Measurements from ENCODE around the gene ZNF398.
A peak's percentile ranks its signal among the peaks of the same experiment; 100 is the strongest.

Gene ZNF398

DNA sequence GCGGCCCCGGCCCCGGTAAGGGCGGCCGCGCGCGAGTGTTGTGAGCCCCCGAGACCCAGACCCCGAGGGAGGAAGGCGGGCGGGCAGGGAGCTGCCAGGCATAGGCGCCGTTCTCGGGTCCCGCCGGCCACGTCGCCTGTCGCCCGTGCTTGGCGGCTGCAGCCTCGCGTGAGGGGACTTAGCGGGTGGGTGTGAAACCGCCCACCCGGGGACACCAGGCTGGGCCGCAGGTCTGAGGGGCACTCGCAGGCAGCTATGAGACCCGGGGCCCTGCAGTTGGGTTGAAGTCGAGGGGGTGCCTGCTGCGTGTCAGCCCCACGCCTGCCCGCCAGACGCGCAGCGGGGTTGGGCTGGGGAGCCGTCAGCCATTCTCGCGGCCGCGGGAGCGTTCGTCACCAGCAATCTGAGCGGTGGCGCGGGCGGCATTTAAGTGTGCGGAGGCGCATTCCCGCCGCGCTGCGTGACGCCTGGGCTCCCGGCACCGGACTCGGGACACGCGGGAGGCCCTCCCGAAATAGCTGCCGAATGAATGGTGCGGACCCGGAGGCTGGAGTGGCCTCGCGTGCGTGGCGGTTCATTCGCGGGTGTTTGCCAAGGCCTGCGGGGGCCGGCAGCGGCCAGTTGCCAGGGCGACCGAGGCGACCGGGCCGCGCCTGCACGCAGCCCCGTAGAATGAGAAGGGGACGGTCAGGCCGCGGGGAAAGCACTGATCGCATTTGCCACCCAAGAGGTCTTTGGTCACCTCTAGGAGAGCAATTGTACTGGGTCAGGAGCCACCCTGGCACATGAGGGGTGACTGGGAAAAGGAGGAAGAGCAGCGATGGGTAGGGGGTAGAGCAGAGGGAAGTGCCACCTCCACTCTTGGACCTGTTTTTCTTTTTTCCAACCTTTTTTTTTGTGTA is 750 bp downstream of the ZNF398 start:
- peak; percentile 43 to 45 for DNase-seq (ENCODE audit: low read depth in 1 of 2, low spot score in 1 of 2)

GRCh38 chr7:149150981-149151380 is 3.7 kb downstream of the ZNF398 start:
- DNase-seq (ENCODE audit: low read depth in 1 of 2, low spot score in 1 of 2), result no peak

DNA sequence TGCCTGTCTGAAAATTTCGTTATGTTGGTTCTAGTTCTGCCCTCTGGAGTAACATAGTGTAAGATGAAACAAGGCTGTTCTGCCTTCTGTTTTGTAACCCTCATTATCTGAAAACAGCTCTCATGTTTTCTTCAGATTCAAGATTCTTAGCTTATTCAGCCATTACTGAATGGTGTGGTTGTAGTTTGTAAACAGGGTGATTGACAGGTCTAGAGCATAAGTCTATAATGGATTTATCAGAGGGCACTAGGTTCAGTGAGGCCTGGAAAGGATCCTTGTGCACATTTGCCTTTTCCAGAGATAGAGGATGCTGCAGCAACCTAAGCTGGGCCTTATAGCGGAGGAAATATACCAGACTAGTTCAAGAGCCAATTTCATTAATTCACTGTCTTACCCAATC is 6.1 kb downstream of the ZNF398 start:
- no peak for DNase-seq (ENCODE audit: low read depth in 1 of 2, low spot score in 1 of 2)

DNA sequence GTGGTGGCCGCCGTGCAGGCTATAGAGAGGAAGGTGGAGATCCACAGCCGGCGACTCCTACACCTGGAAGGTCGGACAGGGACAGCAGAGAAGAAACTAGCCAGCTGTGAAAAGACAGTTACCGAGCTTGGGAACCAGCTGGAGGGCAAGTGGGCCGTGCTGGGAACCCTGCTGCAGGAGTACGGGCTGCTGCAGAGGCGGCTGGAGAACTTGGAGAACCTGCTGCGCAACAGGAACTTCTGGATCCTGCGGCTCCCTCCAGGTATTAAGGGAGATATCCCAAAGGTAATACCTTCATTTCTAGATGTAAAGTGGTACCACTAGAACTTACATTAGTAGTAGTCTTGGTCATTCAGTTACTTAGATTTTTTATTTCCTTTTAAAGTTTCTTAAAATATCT is 6.8 kb downstream of the ZNF398 start:
- no peak for DNase-seq (ENCODE audit: low read depth in 1 of 2, low spot score in 1 of 2)

DNA sequence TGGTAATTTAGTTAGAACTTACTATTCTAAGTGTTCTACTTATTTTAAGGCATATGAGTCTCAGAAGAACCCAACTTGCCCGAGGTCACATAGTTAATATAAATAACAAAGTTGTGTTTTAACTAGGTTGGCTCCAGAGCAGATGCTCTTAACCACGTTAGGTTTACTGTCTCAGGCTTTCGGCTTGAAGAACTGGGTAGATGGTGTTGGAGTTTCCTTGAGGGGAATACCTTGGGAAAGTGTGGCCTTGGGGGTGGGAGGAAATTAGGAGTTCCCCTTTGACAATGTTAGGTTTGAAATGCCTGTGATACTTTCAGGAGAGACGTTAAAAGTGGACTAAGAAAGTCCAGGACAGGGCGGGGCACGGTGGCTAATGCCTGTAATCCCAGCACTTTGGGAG is 9.6 kb downstream of the ZNF398 start:
- no peak for DNase-seq (ENCODE audit: low read depth in 1 of 2, low spot score in 1 of 2)

GRCh38 chr7:149161241-149161848 is 14.1 kb downstream of the ZNF398 start:
- no peak for DNase-seq (ENCODE audit: low read depth in 1 of 2, low spot score in 1 of 2)

DNA sequence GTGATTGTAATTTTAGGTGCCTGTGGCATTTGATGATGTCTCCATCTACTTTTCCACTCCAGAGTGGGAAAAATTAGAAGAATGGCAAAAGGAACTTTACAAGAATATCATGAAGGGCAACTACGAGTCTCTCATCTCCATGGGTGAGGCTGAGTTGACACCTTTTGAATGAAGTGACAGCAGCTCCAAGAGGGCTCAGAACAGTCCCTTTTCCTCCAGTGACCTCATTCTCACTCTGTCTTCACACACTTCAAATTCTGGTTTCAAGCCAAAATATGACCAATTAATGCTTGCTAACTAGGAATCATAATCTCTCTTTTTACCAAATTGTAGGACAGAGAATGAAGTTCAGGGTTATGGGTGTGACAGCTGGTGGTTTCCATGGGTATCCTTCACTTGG is 18.9 kb downstream of the ZNF398 start:
- no peak for DNase-seq (ENCODE audit: low read depth in 1 of 2, low spot score in 1 of 2)

- DNase-seq (ENCODE audit: low read depth in 1 of 2, low spot score in 1 of 2), result no peak
These were observed 19.5 kb downstream of the ZNF398 start for GRCh38 chr7:149166630-149167352.

GRCh38 chr7:149171892-149172533 is 24.8 kb downstream of the ZNF398 start:
- DNase-seq (ENCODE audit: low read depth in 1 of 2, low spot score in 1 of 2), result no peak

DNA sequence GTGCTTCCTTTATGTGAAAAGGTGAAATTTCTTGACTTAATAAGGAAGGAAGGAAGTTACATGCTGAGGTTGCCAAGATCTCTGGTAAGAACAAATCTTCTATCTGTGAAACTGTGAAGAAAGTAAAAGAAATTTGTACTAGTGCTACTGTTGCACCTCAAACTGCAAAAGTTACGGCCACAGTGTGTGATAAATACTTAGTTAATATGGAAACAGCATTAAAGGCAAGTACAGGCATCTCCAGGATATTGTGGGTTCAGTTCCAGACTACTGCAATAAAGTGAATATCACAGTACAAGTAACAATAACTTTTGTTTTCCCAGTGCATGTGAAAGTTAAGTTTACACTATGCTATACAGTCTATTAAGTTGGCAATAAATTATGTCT is 25.3 kb downstream of the ZNF398 start:
- DNase-seq (ENCODE audit: low read depth in 1 of 2, low spot score in 1 of 2), result no peak

GRCh38 chr7:149175150-149175549 is 27.9 kb downstream of the ZNF398 start:
- no peak for DNase-seq (ENCODE audit: low read depth in 1 of 2, low spot score in 1 of 2)

DNA sequence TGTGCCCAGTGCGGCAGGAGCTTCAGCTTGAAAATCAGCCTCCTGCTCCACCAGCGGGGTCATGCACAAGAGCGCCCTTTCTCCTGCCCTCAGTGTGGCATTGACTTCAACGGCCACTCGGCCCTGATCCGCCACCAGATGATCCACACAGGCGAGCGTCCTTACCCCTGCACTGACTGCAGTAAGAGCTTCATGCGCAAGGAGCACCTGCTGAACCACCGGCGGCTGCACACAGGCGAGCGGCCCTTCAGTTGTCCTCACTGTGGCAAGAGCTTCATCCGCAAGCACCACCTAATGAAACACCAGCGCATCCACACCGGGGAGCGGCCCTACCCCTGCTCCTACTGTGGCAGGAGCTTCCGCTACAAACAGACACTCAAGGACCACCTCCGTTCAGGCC is 32.0 kb downstream of the ZNF398 start:
- DNase-seq (ENCODE audit: low read depth in 1 of 2, low spot score in 1 of 2), result no peak

- no peak for DNase-seq (ENCODE audit: low read depth in 1 of 2, low spot score in 1 of 2)
These were observed 33.6 kb downstream of the ZNF398 start for GRCh38 chr7:149180722-149181449.

- no peak for DNase-seq (ENCODE audit: low read depth in 1 of 2, low spot score in 1 of 2)
These were observed 34.2 kb downstream of the ZNF398 start for GRCh38 chr7:149181450-149181790.

- DNase-seq (ENCODE audit: low read depth in 1 of 2, low spot score in 1 of 2), result no peak
These were observed 37.0 kb downstream of the ZNF398 start for GRCh38 chr7:149184274-149184673.

DNA sequence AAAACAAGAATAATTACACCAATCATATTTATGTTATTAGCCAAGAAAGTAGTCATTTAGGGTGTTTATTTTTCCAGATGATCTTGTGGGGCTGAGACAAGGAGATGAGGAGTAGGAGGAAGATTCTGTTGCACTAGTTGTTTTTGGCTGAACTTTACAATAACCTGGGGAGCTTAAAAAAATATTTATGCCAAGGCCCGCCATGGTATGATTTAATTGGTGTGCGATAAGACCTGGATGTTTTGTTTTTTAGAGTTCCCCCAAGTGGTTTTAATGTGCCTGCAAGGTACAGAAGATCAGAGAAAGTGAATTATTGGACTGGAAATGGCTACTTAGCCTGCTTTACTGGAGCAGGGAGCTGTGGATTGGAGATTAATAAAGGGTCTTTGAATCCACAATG is 41.0 kb downstream of the ZNF398 start:
- no peak for DNase-seq (ENCODE audit: low read depth in 1 of 2, low spot score in 1 of 2)

- no peak for DNase-seq (ENCODE audit: low read depth in 1 of 2, low spot score in 1 of 2)
These were observed 41.5 kb downstream of the ZNF398 start for GRCh38 chr7:149188637-149189259.

GRCh38 chr7:149191851-149192250 is 44.6 kb downstream of the ZNF398 start:
- no peak for DNase-seq (ENCODE audit: low read depth in 1 of 2, low spot score in 1 of 2)

- no peak for DNase-seq (ENCODE audit: low read depth in 1 of 2, low spot score in 1 of 2)
These were observed 47.5 kb downstream of the ZNF398 start for GRCh38 chr7:149194799-149195179.

Data from stimulated activated CD4-positive, alpha-beta T cell treated with anti-CD3 and anti-CD28 coated beads, Interleukin-15, amount 100 ng/mL, for 1 hour (primary cell).